ENCODE results near the gene SLC1A3. TPM values are rescaled to one million over a fixed set of nuclear protein-coding genes. Genes with fewer than 3 reads are reported as not detected.

The SLC1A3 gene
- total RNA-seq, 1 donor from 2014 or later = 14.5 TPM

- H3K4me3 Mint-ChIP-seq (ENCODE audit: low read depth) = no peak overlapping the region
- no peaks in the 10 kb centered on the region for H3K36me3 Mint-ChIP-seq (ENCODE audit: insufficient read depth)
- peaks cover 17% of the 10 kb centered on the region for H3K4me1 Mint-ChIP-seq (ENCODE audit: low read depth)
- no peak overlapping the region for H3K27ac Mint-ChIP-seq
- no peaks in the 10 kb centered on the region for H3K27me3 Mint-ChIP-seq
- TF ChIP-seq, protein P1, sequence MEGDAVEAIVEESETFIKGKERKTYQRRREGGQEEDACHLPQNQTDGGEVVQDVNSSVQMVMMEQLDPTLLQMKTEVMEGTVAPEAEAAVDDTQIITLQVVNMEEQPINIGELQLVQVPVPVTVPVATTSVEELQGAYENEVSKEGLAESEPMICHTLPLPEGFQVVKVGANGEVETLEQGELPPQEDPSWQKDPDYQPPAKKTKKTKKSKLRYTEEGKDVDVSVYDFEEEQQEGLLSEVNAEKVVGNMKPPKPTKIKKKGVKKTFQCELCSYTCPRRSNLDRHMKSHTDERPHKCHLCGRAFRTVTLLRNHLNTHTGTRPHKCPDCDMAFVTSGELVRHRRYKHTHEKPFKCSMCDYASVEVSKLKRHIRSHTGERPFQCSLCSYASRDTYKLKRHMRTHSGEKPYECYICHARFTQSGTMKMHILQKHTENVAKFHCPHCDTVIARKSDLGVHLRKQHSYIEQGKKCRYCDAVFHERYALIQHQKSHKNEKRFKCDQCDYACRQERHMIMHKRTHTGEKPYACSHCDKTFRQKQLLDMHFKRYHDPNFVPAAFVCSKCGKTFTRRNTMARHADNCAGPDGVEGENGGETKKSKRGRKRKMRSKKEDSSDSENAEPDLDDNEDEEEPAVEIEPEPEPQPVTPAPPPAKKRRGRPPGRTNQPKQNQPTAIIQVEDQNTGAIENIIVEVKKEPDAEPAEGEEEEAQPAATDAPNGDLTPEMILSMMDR (IDR thresholded peaks at IDR 0.05; ENCODE audit: unreplicated experiment) = no peak
- no peaks in the 10 kb centered on the region for H3K9me3 Mint-ChIP-seq (ENCODE audit: low read depth)
- DNase-seq (ENCODE audit: low spot score, unreplicated experiment) = no peak
Observed at GRCh38 chr5:36667824-36668223, 61.4 kb downstream of the SLC1A3 start.

- DNase-seq (ENCODE audit: low spot score, unreplicated experiment) = no peak
- Mint-ChIP-seq H3K36me3 (ENCODE audit: insufficient read depth) (no peaks in the 10 kb centered on the region), H3K4me3 (ENCODE audit: low read depth) (no peak overlapping the region)
Observed at GRCh38 chr5:36669015-36669651, 62.7 kb downstream of the SLC1A3 start.

DNA sequence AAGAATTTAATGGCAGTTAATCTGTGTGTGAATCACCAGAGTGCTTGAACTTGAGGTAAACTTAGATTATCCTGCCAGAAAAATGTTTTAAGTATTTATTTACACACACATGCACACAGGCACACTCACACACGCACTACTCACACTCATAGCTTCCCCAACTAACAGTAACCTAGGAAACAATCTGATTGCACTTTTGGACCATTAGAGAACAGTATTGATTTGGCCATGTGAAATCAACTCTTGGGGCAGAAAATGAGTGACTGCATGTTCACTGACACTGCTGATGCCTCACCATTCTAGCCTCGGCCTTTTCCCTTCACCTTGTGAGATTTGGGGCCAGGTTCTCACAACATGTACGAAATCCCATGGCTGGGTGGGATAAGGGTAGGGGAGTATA, 64.1 kb downstream of the SLC1A3 start:
- Mint-ChIP-seq H3K4me3 (ENCODE audit: low read depth) (no peak overlapping the region), H3K9me3 (ENCODE audit: low read depth) (no peaks in the 10 kb centered on the region), H3K4me1 (ENCODE audit: low read depth) (peaks cover 17% of the 10 kb centered on the region), H3K27ac (no peak overlapping the region), H3K27me3 (no peaks in the 10 kb centered on the region), H3K36me3 (ENCODE audit: insufficient read depth) (no peaks in the 10 kb centered on the region)
- DNase-seq (ENCODE audit: low spot score, unreplicated experiment) = no peak
- TF ChIP-seq, protein P1 (IDR thresholded peaks at IDR 0.05; ENCODE audit: unreplicated experiment) = no peak

More at GRCh38 chr5:36669015-36669651, 62.7 kb downstream of the SLC1A3 start:
- Mint-ChIP-seq H3K27me3 (no peaks in the 10 kb centered on the region), H3K9me3 (ENCODE audit: low read depth) (no peaks in the 10 kb centered on the region), H3K4me1 (ENCODE audit: low read depth) (peaks cover 17% of the 10 kb centered on the region), H3K27ac (no peak overlapping the region)
- TF ChIP-seq, protein P1 (IDR thresholded peaks at IDR 0.05; ENCODE audit: unreplicated experiment) = no peak

- no peak for DNase-seq (ENCODE audit: low spot score, unreplicated experiment)
- TF ChIP-seq, protein P1 (IDR thresholded peaks at IDR 0.05; ENCODE audit: unreplicated experiment) = no peak
- Mint-ChIP-seq H3K4me1 (ENCODE audit: low read depth) (peaks cover 10% of the 10 kb centered on the region), H3K27me3 (no peaks in the 10 kb centered on the region), H3K36me3 (ENCODE audit: insufficient read depth) (peaks cover 2% of the 10 kb centered on the region), H3K9me3 (ENCODE audit: low read depth) (no peaks in the 10 kb centered on the region), H3K27ac (no peak overlapping the region), H3K4me3 (ENCODE audit: low read depth) (no peak overlapping the region)
Observed at GRCh38 chr5:36675282-36675681, 68.9 kb downstream of the SLC1A3 start.

GRCh38 chr5:36679221-36679989, 73.0 kb downstream of the SLC1A3 start:
- Mint-ChIP-seq H3K36me3 (ENCODE audit: insufficient read depth) (peaks cover 2% of the 10 kb centered on the region), H3K4me3 (ENCODE audit: low read depth) (no peak overlapping the region), H3K27me3 (no peaks in the 10 kb centered on the region), H3K4me1 (ENCODE audit: low read depth) (peaks cover 3% of the 10 kb centered on the region), H3K27ac (no peak overlapping the region), H3K9me3 (ENCODE audit: low read depth) (no peaks in the 10 kb centered on the region)
- DNase-seq (ENCODE audit: low spot score, unreplicated experiment) = no peak
- TF ChIP-seq, protein P1 (IDR thresholded peaks at IDR 0.05; ENCODE audit: unreplicated experiment) = no peak
